ENCODE data around the gene CCNG2.
A peak's percentile ranks its signal among the peaks of the same experiment; 100 is the strongest.

CCNG2 gene

GRCh38 chr4:77156912-77157858, at the start of gene CCNG2:
Gene CCNG2 (plus strand): TSS chr4:77157207. CDS start chr4:77158533, 1,326 bp downstream.
- H3K9me3 ChIP-seq (ENCODE audit: insufficient read depth, low read length), result no peaks in the 10 kb centered on the region
- no peaks in the 10 kb centered on the region for H3K9me2 ChIP-seq (replicated peaks; ENCODE audit: insufficient read depth, low read length)
- peak within 1 kb of the TSS; percentile 94 for H2AFZ ChIP-seq (ENCODE audit: low read depth, low read length, severe bottlenecking)
- H4K20me1 ChIP-seq (ENCODE audit: low read depth, low read length), result no peaks in the 10 kb centered on the region
- peaks cover 34% of the 10 kb centered on the region for H3F3A ChIP-seq (ENCODE audit: insufficient read depth)
- H3K9ac ChIP-seq (ENCODE audit: low read length), result peak within 1 kb of the TSS; percentile 85
- no peaks in the 10 kb centered on the region for H3K27me3 ChIP-seq (ENCODE audit: low read length)
- peak within 1 kb of the TSS; percentile 100 for H3K27ac ChIP-seq (ENCODE audit: low read depth, low read length)
- peaks cover 22% of the 10 kb centered on the region; the same call in 1 of the 2 replicates for H3K79me2 ChIP-seq (ENCODE audit: insufficient read depth, low read length)
- H3K4me3 ChIP-seq (ENCODE audit: insufficient read depth, low read length, poor library complexity, severe bottlenecking), result peak within 1 kb of the TSS; percentile 94
- TF ChIP-seq EZH2phosphoT487 (conservative IDR thresholded peaks at IDR 0.05; ENCODE audit: low read length) (no peak), CTCF (IDR thresholded peaks at IDR 0.05; ENCODE audit: insufficient read depth, low read length, poor library complexity, severe bottlenecking) (no peak)
- peak within 1 kb of the TSS; percentile 97 for H3K4me2 ChIP-seq (ENCODE audit: low read depth, low read length, poor library complexity, severe bottlenecking)
- peaks cover 25% of the 10 kb centered on the region; the same call in 1 of the 2 replicates for H3K36me3 ChIP-seq (ENCODE audit: low read length)

- Histone ChIP-seq H3F3A (ENCODE audit: insufficient read depth) (no peaks in the 10 kb centered on the region), H4K20me1 (ENCODE audit: low read depth, low read length) (no peaks in the 10 kb centered on the region), H3K79me2 (ENCODE audit: insufficient read depth, low read length) (no peaks in the 10 kb centered on the region), H3K9me2 (replicated peaks; ENCODE audit: insufficient read depth, low read length) (no peaks in the 10 kb centered on the region), H3K36me3 (ENCODE audit: low read length) (no peaks in the 10 kb centered on the region), H3K9ac (ENCODE audit: low read length) (no peak overlapping the region), H3K9me3 (ENCODE audit: insufficient read depth, low read length) (no peaks in the 10 kb centered on the region), H3K4me2 (ENCODE audit: low read depth, low read length, poor library complexity, severe bottlenecking) (no peak overlapping the region), H3K27me3 (ENCODE audit: low read length) (no peaks in the 10 kb centered on the region), H3K4me3 (ENCODE audit: insufficient read depth, low read length, poor library complexity, severe bottlenecking) (no peak overlapping the region), H3K27ac (ENCODE audit: low read depth, low read length) (no peak overlapping the region), H2AFZ (ENCODE audit: low read depth, low read length, severe bottlenecking) (no peak overlapping the region)
- TF ChIP-seq CTCF (IDR thresholded peaks at IDR 0.05; ENCODE audit: insufficient read depth, low read length, poor library complexity, severe bottlenecking) (no peak), EZH2phosphoT487 (conservative IDR thresholded peaks at IDR 0.05; ENCODE audit: low read length) (no peak)
These were observed 46.3 kb upstream of the CCNG2 start for GRCh38 chr4:77110730-77111129.

GRCh38 chr4:77113069-77113468, 43.9 kb upstream of the CCNG2 start:
- Histone ChIP-seq H3K36me3 (ENCODE audit: low read length) (no peaks in the 10 kb centered on the region), H2AFZ (ENCODE audit: low read depth, low read length, severe bottlenecking) (no peak overlapping the region), H3F3A (ENCODE audit: insufficient read depth) (no peaks in the 10 kb centered on the region), H3K27ac (ENCODE audit: low read depth, low read length) (no peak overlapping the region), H3K4me3 (ENCODE audit: insufficient read depth, low read length, poor library complexity, severe bottlenecking) (no peak overlapping the region), H4K20me1 (ENCODE audit: low read depth, low read length) (no peaks in the 10 kb centered on the region), H3K79me2 (ENCODE audit: insufficient read depth, low read length) (no peaks in the 10 kb centered on the region), H3K9me3 (ENCODE audit: insufficient read depth, low read length) (no peaks in the 10 kb centered on the region), H3K27me3 (ENCODE audit: low read length) (no peaks in the 10 kb centered on the region), H3K9ac (ENCODE audit: low read length) (no peak overlapping the region), H3K9me2 (replicated peaks; ENCODE audit: insufficient read depth, low read length) (no peaks in the 10 kb centered on the region), H3K4me2 (ENCODE audit: low read depth, low read length, poor library complexity, severe bottlenecking) (no peak overlapping the region)
- no peak for TF ChIP-seq EZH2phosphoT487 (conservative IDR thresholded peaks at IDR 0.05; ENCODE audit: low read length)
- no peak for TF ChIP-seq CTCF (IDR thresholded peaks at IDR 0.05; ENCODE audit: insufficient read depth, low read length, poor library complexity, severe bottlenecking)
